HG03521 (cell line): ENCODE data around the gene RPL27A.
"Not testable (repeated sequence)": the region's sequence is repeated elsewhere in the genome, so short reads cannot be mapped to it uniquely, and the experiment has no call there.

Experiments used
- ATAC-seq: cut with Tn5 transposase; IDR thresholded peaks from one replicate; pipeline ENCODE4 v1.9.1; 2021; ENCODE audit warnings: mild to moderate bottlenecking, moderate library complexity; ENCODE audit not compliant: unreplicated experiment

Gene RPL27A

DNA sequence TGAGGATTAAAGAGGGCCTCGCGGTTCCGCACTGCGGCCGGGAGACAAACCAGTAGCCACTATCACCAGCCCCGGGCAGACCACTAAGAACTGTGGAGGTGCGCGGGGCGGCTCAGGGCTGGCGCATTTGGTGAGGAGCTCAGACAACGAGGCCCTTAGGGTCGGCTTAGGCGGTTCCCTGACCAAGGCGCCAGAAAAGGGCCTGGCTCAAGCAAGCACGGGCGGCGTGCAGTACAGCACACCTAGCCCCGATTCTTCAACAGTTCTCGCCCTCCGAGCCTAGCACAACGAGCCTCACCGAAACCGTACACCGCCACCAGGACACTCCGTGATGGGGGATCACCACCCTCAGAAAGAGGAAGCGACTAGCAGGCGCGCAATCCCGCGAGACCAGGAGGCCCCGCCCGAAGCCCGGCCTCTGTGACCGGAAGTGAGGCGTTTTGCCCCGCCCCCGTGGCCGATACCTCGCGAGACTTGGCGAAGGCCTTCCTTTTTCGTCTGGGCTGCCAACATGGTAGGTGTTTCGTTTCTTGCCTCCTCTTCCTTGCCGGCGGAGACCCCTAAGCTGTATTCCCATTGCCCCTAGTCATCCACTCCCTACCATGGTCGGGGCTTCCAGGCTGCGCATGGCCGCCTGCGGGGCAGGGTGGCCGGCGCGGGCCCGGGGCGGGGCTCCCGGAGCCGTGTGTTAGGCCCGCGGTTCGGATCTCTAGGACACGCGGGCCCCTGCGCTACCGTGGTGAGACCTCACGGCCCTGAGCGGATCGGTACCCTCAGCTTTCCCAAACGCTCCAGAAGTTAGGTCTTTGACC is at the start of gene RPL27A, which contains the start of gene TRIM66:
RPL27A (plus strand) TSS at position 490 of the 812 bp plus-strand sequence; CDS start at position 512, 22 bp downstream.
TRIM66 (minus strand) TSS at position 363 of the 812 bp plus-strand sequence. CDS start 10,391 bp downstream, outside the sequence.
- peak; percentile 96 for ATAC-seq

GRCh38 chr11:8634498-8634897 is 48.1 kb upstream of the RPL27A start:
- no peak for ATAC-seq

GRCh38 chr11:8636127-8636526 is 46.5 kb upstream of the RPL27A start:
- ATAC-seq: no peak

- ATAC-seq: no peak
Observed at GRCh38 chr11:8638300-8638699, 44.3 kb upstream of the RPL27A start.

DNA sequence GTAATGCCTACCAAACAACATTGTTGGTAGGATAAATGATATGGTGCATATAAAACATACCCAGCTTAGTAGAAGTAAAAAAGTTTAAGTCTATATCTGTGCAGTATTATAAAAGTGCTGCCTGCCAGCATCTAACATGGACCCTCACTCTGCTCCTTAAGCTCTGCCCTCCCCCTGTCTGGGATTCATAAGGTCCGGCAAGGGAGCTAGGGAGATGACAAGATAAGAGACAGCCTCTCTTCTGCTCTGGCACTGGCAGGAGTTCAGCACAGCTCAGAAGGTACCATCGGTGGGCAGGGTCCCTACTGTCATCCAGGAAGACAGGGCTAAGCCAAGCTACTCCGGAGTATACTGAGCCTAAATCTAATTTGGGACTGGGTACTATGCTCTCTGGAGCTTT is 42.9 kb upstream of the RPL27A start:
- ATAC-seq: no peak

GRCh38 chr11:8640267-8640906 is 42.2 kb upstream of the RPL27A start:
- ATAC-seq: no peak

DNA sequence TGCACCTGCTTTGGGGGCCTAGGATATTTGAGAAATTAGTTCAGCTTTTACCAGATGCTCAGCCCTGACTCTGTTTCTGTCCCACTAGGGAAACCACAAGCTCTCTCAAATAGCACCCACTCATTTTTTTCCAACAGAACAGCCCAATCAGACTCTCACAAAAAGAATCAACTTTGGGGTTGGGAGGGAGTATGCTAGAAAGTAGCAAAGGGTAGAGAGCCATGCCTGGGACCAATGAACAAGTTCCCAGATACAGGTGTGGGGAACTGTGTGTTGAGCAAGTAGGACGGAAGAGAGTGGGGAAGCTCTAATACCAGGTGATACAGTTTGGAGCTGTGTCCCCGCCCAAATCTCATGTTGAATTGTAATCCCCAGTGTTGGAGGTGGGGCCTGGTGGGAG is 41.3 kb upstream of the RPL27A start:
- no peak for ATAC-seq

- no peak for ATAC-seq
Observed at GRCh38 chr11:8642196-8642841, 40.3 kb upstream of the RPL27A start.

- ATAC-seq: no peak
Observed at GRCh38 chr11:8646873-8647272, 35.7 kb upstream of the RPL27A start.

GRCh38 chr11:8649361-8649760 is 33.2 kb upstream of the RPL27A start:
- ATAC-seq: no peak

DNA sequence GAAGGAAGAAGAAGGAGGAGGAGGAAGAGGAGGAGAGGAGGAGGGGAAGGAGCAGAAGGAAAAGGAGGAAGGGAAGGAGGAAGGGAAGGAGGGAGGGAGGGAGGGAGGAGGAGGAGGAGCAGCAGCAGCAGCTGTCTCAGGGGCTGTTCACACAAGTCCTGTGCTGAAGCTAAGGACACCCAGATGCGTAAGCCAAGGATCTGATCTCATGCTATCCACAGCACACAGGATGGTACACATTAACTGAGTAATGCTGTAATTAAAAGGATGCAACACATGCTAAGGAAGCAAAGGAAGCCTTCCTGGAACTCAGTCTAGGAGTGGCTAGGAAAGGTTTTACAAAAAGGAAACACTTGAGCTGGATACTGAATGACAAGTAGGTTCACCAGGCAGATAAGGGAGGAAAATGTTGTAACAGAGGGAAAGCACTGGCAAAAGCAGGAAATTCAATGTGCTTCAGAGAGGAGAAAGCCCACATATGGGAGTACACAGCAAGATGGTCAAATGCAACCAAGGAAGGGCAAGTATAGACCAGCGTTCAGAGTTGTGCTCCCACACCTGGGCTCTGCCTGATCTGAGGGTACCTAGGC is 32.1 kb upstream of the RPL27A start:
- no peak for ATAC-seq

DNA sequence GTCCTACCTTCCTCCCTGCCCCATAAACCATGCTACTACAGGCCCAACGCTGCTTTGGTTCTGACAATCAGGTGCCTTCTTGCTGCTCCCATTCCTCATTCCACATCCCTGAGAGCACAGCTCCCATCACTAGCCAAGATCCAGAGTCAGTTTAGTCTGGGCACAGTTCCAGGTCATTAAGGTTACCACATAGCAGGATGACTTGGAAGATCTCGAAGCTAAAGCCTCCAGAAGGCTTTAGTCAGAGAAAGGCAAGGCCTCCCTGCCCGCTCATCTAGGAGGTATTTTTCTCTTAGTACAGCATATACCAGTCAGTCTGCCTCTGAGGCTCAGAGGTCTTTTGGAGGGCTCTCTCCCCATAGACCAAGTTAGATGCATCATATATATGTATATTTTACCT is 30.5 kb upstream of the RPL27A start:
- ATAC-seq: no peak

DNA sequence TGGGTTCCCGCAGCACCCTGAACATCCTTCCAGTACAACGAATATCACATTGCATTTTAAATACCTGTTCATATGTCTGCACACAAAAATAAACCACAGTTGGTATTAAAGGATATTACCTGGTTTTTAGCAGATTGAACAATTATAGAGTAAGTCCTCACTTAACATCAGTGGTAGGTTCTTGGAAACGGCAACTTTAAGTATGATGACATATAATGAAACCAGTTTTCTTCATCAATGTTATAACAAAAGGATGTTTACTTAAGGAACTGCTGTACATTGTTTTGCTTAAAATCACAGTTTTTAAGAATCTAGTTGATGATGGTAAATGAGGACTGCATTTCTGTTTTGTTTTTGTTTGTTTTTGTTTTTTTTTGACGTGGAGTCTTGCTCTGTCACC is 28.1 kb upstream of the RPL27A start:
- no peak for ATAC-seq

- ATAC-seq: no peak
Observed at GRCh38 chr11:8656291-8656690, 26.3 kb upstream of the RPL27A start.

DNA sequence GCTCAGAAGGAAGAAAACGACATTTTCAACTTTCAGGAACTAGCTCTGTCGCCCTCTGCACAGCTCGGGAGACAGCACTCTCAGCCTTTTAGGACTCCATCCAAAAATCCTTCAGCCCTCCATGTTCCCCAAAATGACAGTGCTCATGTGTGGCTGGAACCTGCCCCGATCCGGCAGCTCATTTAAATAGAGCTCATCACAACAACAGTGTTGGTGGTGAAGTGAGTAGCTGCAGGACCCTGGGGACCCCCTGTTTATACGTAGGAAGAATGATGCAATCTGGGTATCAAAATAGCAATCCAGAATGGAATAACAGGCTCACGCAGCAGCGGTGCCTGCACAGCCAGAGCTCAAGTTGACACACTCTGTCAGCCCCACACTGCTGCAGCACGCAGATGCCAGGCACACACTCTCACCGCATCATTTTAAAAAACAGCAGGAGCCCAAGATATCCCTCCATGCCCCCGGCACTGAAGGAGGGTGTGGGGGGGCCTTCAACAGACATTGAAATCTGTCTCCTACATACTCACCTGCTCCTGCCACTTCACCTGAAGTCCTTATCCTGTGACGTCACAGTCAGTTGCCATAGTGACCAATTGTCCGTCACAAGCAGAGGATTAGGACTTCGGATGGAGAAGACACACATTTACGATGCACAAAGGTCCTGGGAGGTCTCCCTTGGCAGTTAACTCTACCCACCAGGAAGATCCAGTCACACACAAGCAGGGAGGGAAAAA is 24.1 kb upstream of the RPL27A start:
- ATAC-seq: no peak

DNA sequence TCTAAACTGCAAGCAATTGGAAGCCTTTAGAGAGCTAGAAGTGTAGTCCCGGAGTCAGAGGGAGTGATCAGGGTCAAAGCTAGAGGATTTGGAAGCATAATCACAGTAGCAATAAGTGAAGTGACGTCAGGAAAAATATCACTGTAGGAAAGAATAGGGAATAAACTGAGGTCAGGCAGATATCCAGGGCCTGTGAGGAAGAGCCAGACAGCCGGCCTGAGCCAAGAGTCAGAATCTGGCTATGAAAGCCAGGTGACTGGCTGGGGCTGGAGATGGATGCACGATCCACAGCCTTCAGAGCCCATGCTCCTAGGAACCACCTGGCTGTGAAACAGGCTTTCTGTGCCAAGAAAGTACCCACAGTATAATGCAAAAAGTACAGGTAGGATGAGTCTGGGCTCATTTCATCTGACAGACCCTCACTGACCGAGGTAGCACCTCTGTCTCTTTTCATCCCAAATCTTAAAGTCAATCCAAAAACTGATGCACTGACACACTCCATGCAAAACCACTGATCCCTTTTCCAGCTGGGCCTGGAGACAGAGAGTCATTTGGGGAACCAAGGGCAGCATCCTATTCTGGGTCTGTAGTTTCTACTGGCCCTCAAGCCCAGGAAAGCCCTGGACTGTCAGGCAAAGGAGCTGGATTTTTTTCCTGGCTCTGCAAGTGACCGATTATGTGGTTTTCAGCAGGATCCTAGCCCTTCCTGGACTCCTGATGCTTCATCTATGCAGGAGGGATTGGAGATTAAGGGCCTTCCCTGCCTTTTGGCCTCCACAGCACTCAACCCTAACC is 21.4 kb upstream of the RPL27A start:
- no peak for ATAC-seq

DNA sequence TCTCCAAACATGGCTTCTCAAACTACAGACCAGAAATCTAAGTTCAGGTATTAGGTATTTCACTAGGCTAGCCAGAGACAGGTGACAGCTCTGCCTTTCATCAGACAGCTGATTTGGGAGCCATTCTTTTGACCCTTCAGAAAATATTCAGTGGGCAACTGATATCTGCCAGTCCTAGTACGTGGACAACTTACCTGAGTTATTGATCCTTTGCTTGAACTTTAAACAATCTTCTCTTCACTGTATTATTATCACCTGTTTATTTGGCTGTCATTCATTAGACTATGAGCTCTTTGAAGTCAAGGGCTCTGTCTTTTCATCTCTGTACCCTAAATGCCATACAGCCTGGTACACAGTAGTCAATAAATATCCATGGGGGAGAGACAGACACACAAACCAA is 17.4 kb upstream of the RPL27A start:
- ATAC-seq: no peak

GRCh38 chr11:8670081-8670480 is 12.5 kb upstream of the RPL27A start:
- ATAC-seq: not testable (repeated sequence)

GRCh38 chr11:8671193-8671612 is 11.4 kb upstream of the RPL27A start:
- no peak for ATAC-seq

DNA sequence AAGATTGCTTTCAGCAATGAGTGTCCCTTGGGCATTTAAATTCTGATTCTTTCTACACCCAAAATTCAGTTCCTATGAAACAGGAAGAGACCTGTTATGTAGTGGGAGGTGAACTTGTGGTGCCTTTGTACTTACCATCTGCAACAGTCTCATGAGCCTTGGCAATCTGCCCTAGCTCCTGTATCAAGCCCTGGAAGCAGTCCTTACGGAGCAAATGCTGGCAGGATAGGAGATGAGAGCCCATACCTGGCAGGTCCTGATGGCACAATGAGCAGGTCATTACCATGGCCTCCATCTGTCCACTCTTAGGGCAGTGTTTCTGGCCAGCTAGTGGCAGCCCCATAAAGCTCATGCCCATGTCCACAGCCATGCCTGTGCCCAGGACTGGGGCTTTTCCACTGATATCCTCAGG is 10.9 kb upstream of the RPL27A start:
- ATAC-seq: no peak
